GM23338 (cell line): ENCODE data around the gene AKAP13.

Source experiments
- CREB1 ChIP-seq: fragments of 250-450 bp; sonication (Bioruptor Pico); IDR thresholded peaks from 2 replicates; pipeline ENCODE4 v1.5.0; 2020; ENCODE audit warnings: low read depth, mild to moderate bottlenecking, moderate library complexity
- CTCF ChIP-seq, 2 experiments: fragments of 200-600 bp in 1 of 2; sonication (generic) in 1 of 2; conservative IDR thresholded peaks; 2 replicates each; pipeline versions ENCODE4 v1.5.1 to v1.6.1; 2016 to 2017; ENCODE audit warnings: antibody characterized with exemption in 2 of 2, low read depth in 2 of 2, mild to moderate bottlenecking in 2 of 2, moderate library complexity in 1 of 2
- EZH2 ChIP-seq: fragments of 200-600 bp; sonication (generic); IDR thresholded peaks from one replicate; pipeline ENCODE4 v1.8.0; 2017; ENCODE audit warnings: antibody characterized with exemption, mild to moderate bottlenecking, low read depth; ENCODE audit not compliant: unreplicated experiment
- EZH2phosphoT487 ChIP-seq: fragments of 200-600 bp; sonication (generic); IDR thresholded peaks from one replicate; pipeline ENCODE4 v1.8.1; 2018; ENCODE audit warnings: antibody characterized with exemption; ENCODE audit not compliant: unreplicated experiment
- JUNB ChIP-seq: IDR thresholded peaks from one replicate; pipeline ENCODE4 v1.6.1; 2016; ENCODE audit warnings: antibody characterized with exemption; ENCODE audit not compliant: unreplicated experiment
- POLR2AphosphoS5 ChIP-seq: IDR thresholded peaks from 2 replicates; pipeline ENCODE4 v1.6.1; 2016; ENCODE audit warnings: antibody characterized with exemption, low read depth
- REST ChIP-seq: IDR thresholded peaks from one replicate; pipeline ENCODE4 v1.6.1; 2018; ENCODE audit warnings: antibody characterized with exemption; ENCODE audit not compliant: unreplicated experiment
- ZNF331 ChIP-seq: fragments of 250-450 bp; sonication (Bioruptor Pico); IDR thresholded peaks from 2 replicates; pipeline ENCODE4 v1.5.0; 2020; ENCODE audit warnings: low read depth, mild to moderate bottlenecking, moderate library complexity
- ZNF462 ChIP-seq: fragments of 250-450 bp; sonication (Bioruptor Pico); IDR thresholded peaks from 2 replicates; pipeline ENCODE4 v1.5.0; 2020; ENCODE audit warnings: mild to moderate bottlenecking, moderate library complexity

- TF ChIP-seq CTCF (conservative IDR thresholded peaks at IDR 0.05; ENCODE audit: low read depth in 2 of 2) (no peak), EZH2 (no peak), POLR2AphosphoS5 (no peak), REST (no peak), ZNF462 (CRISPR knock-in tag) (no peak), EZH2phosphoT487 (no peak), ZNF331 (CRISPR knock-in tag) (no peak), CREB1 (CRISPR knock-in tag) (no peak), JUNB (no peak)
Observed at GRCh38 chr15:85440451-85440850, 60.0 kb downstream of the AKAP13 start.
